Stimulated activated CD8-positive, alpha-beta memory T cell treated with anti-CD3 and anti-CD28 coated beads, Interleukin-12 subunit alpha, Interleukin-12 subunit beta, amount 100 ng/mL, for 1 hour (primary cell): ENCODE data around the gene EMC8.
A peak's percentile ranks its signal among the peaks of the same experiment; 100 is the strongest.
"Not testable (repeated sequence)": the region's sequence is repeated elsewhere in the genome, so short reads cannot be mapped to it uniquely, and the experiment has no call there.

Source experiments
- DNase-seq: peaks from one replicate; pipeline ENCODE4 v3.0.0-alpha.2; 2020; ENCODE audit warnings: low read depth

The EMC8 gene

GRCh38 chr16:85834741-85835140, 35.4 kb upstream of the EMC8 start:
- no peak for DNase-seq

GRCh38 chr16:85833219-85833920, 34.0 kb upstream of the EMC8 start:
- no peak for DNase-seq

- DNase-seq, result no peak
These were observed 33.4 kb upstream of the EMC8 start for GRCh38 chr16:85832570-85833218.

- DNase-seq, result no peak
These were observed 31.5 kb upstream of the EMC8 start for GRCh38 chr16:85830821-85831220.

GRCh38 chr16:85829751-85830445, 30.6 kb upstream of the EMC8 start:
- no peak for DNase-seq

- no peak for DNase-seq
These were observed 29.9 kb upstream of the EMC8 start for GRCh38 chr16:85829171-85829719.

- DNase-seq, result no peak
These were observed 28.8 kb upstream of the EMC8 start for GRCh38 chr16:85828166-85828565.

- no peak for DNase-seq
These were observed 27.4 kb upstream of the EMC8 start for GRCh38 chr16:85826686-85827247.

- no peak for DNase-seq
These were observed 26.0 kb upstream of the EMC8 start for GRCh38 chr16:85825326-85825725.

GRCh38 chr16:85824161-85825135, 25.1 kb upstream of the EMC8 start:
- DNase-seq, result no peak

GRCh38 chr16:85823328-85823920, 24.1 kb upstream of the EMC8 start:
- DNase-seq, result no peak

- no peak for DNase-seq
These were observed 22.8 kb upstream of the EMC8 start for GRCh38 chr16:85822145-85822544.

- peak; percentile 64 for DNase-seq
These were observed 22.2 kb upstream of the EMC8 start for GRCh38 chr16:85821390-85822135.

- no peak for DNase-seq
These were observed 21.4 kb upstream of the EMC8 start for GRCh38 chr16:85820604-85821372.

- DNase-seq, result no peak
These were observed 20.4 kb upstream of the EMC8 start for GRCh38 chr16:85819771-85820170.

GRCh38 chr16:85819245-85819644, 19.9 kb upstream of the EMC8 start:
- DNase-seq, result peak; percentile 70

- not testable (repeated sequence) for DNase-seq
These were observed 17.9 kb upstream of the EMC8 start for GRCh38 chr16:85817195-85817594.

GRCh38 chr16:85816159-85816558, 16.8 kb upstream of the EMC8 start:
- no peak for DNase-seq
